DOHH2 (cell line): ENCODE measurements around the gene PRLH.

ENCODE experiments used
- H3F3A ChIP-seq: fragments of 200-600 bp; sonication (generic), shearing (Covaris generic); 2 replicates; pipeline ENCODE4 v1.6.0; 2016; ENCODE audit warnings: antibody characterized with exemption, mild to moderate bottlenecking; ENCODE audit not compliant: control insufficient read depth, insufficient read depth
- H3K27ac ChIP-seq: fragments of 200-600 bp; sonication (generic); 2 replicates; pipeline ENCODE4 v1.5.1; 2014; ENCODE audit warnings: low read depth, mild to moderate bottlenecking, low read length, moderate library complexity
- H3K27me3 ChIP-seq: fragments of 200-600 bp; sonication (generic); 2 replicates; pipeline ENCODE4 v1.6.1; 2014; ENCODE audit warnings: mild to moderate bottlenecking, low read length, mixed read lengths; ENCODE audit not compliant: control insufficient read depth
- H3K36me3 ChIP-seq: fragments of 200-600 bp; sonication (generic); 2 replicates; pipeline ENCODE4 v1.6.1; 2014; ENCODE audit warnings: mild to moderate bottlenecking, low read length, moderate library complexity, mixed read lengths; ENCODE audit not compliant: control insufficient read depth
- H3K4me1 ChIP-seq: fragments of 200-600 bp; sonication (generic); 2 replicates; pipeline ENCODE4 v1.6.1; 2014; ENCODE audit warnings: mild to moderate bottlenecking, low read length, mixed read lengths; ENCODE audit not compliant: control insufficient read depth
- H3K4me2 ChIP-seq: fragments of 200-600 bp; sonication (generic); 2 replicates; pipeline ENCODE4 v1.6.0; 2014; ENCODE audit warnings: mild to moderate bottlenecking, low read length, moderate library complexity
- H3K4me3 ChIP-seq: fragments of 200-600 bp; sonication (generic); 2 replicates; pipeline ENCODE4 v1.5.1; 2014; ENCODE audit warnings: mild to moderate bottlenecking, low read length, mixed read lengths
- H3K79me2 ChIP-seq: fragments of 200-600 bp; sonication (generic); 2 replicates; pipeline ENCODE4 v1.6.1; 2014; ENCODE audit warnings: mild to moderate bottlenecking, low read length, mixed read lengths; ENCODE audit not compliant: control insufficient read depth
- H3K9me2 ChIP-seq: fragments of 200-600 bp; sonication (generic); replicated peaks from 2 replicates; pipeline ENCODE4 v1.6.1; 2014; ENCODE audit warnings: mild to moderate bottlenecking, low read length, mixed read lengths; ENCODE audit not compliant: control insufficient read depth
- H3K9me3 ChIP-seq: fragments of 200-600 bp; sonication (generic); 2 replicates; pipeline ENCODE4 v1.6.1; 2014; ENCODE audit warnings: antibody characterized with exemption, low read length, mixed read lengths; ENCODE audit not compliant: control insufficient read depth, insufficient read depth
- H4K20me1 ChIP-seq: fragments of 200-600 bp; sonication (generic); 2 replicates; pipeline ENCODE4 v1.6.0; 2014; ENCODE audit warnings: low read depth, mild to moderate bottlenecking, antibody characterized with exemption, low read length, moderate library complexity; ENCODE audit not compliant: control insufficient read depth, insufficient read depth
- EZH2phosphoT487 ChIP-seq: fragments of 200-600 bp; sonication (generic); IDR thresholded peaks from 2 replicates; pipeline ENCODE4 v1.6.1; 2017; ENCODE audit warnings: borderline replicate concordance, mild to moderate bottlenecking, antibody characterized with exemption, low read length, moderate library complexity, mixed read lengths
- TF ChIP-seq, protein P1 (sequence below): fragments of 200-600 bp; sonication (generic); IDR thresholded peaks from one replicate; pipeline ENCODE4 v1.5.1; 2014; ENCODE audit warnings: antibody characterized with exemption, mild to moderate bottlenecking, low read depth, low read length; ENCODE audit not compliant: poor library complexity, severe bottlenecking

Gene PRLH

DNA sequence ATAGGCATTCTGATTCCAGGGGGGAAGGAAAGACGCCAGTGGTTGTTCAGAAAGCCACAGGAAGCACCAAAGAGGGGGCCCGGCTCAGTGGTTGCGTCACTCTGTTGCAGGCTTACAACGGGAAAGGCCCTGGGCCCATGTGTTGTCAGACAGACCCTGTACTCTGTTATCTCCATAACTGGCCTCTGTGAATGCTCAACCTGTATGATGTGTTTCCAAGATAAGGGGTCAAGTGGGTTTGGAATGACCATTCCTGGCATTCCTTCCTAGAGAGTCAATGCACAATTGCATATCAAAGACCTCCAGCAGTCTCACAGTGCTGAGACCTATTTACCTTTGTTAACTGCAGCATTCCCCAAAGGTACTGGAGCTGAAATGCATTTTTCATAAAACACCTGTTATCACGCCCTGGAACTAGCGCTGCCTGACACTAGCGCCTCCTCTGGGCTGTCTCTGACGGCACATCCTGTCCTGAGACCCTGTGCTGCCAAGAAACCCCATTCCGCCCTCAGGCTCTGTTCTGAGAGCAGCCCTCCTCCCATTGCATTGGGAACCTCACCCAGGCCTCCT lies 47.9 kb downstream of the PRLH start:
- Histone ChIP-seq H3K4me3 (no peak overlapping the region), H3K27ac (no peak overlapping the region), H3K4me1 (no peaks in the 10 kb centered on the region), H3K9me3 (no peaks in the 10 kb centered on the region), H3K27me3 (peaks cover 27% of the 10 kb centered on the region), H3F3A (no peaks in the 10 kb centered on the region), H3K4me2 (no peak overlapping the region), H4K20me1 (no peaks in the 10 kb centered on the region), H3K9me2 (no peaks in the 10 kb centered on the region), H3K79me2 (no peaks in the 10 kb centered on the region), H3K36me3 (no peaks in the 10 kb centered on the region)
- TF ChIP-seq EZH2phosphoT487: no peak
- TF ChIP-seq, protein P1, sequence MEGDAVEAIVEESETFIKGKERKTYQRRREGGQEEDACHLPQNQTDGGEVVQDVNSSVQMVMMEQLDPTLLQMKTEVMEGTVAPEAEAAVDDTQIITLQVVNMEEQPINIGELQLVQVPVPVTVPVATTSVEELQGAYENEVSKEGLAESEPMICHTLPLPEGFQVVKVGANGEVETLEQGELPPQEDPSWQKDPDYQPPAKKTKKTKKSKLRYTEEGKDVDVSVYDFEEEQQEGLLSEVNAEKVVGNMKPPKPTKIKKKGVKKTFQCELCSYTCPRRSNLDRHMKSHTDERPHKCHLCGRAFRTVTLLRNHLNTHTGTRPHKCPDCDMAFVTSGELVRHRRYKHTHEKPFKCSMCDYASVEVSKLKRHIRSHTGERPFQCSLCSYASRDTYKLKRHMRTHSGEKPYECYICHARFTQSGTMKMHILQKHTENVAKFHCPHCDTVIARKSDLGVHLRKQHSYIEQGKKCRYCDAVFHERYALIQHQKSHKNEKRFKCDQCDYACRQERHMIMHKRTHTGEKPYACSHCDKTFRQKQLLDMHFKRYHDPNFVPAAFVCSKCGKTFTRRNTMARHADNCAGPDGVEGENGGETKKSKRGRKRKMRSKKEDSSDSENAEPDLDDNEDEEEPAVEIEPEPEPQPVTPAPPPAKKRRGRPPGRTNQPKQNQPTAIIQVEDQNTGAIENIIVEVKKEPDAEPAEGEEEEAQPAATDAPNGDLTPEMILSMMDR: no peak

DNA sequence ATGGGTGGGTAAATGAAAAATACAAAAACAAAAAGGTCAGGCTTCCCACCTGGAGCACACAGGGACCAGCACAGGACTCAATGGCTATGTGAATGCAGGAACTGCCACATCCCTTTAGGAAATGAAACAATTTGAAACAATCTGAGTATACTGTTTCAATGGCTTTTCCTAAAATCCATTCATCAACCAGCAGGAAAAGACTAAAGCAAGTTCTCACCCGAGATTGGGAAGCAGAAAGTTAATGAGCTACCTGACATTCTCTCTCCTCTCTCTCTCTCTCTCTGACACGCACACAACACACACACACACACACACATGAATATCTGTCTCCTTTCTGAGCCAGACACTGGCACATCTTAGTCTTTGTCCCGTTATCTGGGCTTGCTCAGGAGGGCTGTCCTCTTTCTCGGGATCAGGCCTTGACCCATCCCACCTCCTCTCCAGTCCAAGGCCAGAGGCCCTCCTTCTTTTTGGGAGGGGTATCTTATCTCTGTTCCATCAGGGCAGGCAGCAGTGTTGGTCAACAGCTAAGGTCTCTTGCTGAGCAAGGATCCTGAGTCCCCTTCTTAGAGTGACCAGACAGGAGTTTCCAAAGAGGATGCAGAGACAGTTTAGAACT lies 49.4 kb downstream of the PRLH start:
- Histone ChIP-seq H3K4me2 (no peak overlapping the region), H4K20me1 (no peaks in the 10 kb centered on the region)

DNA sequence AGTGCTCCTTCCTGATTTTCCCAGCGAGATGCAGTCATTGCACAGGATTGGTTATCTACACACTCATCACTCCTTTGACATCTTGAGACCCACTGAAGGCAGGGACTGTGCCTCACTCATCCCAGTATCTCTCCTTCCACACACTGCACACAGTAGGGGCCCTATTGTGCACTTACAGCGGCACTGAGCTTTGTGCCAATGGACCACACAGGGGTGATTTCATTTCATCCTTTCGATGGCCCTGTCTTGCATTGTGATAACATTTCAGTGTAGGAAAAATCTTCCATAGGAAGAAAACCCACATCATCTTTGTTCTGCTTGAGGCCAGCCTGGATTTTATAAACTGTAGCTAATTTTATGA lies 50.0 kb downstream of the PRLH start:
- H3K9me3 ChIP-seq: no peaks in the 10 kb centered on the region
- H3K27me3 ChIP-seq: peaks cover 27% of the 10 kb centered on the region
- H3K9me2 ChIP-seq: no peaks in the 10 kb centered on the region
- no peak for TF ChIP-seq EZH2phosphoT487
- TF ChIP-seq, protein P1: no peak
- H3K79me2 ChIP-seq: no peaks in the 10 kb centered on the region
- no peaks in the 10 kb centered on the region for H3F3A ChIP-seq
- H4K20me1 ChIP-seq: no peaks in the 10 kb centered on the region
- H3K4me3 ChIP-seq: no peak overlapping the region
- H3K4me1 ChIP-seq: no peaks in the 10 kb centered on the region
- no peak overlapping the region for H3K27ac ChIP-seq
- no peak overlapping the region for H3K4me2 ChIP-seq
- H3K36me3 ChIP-seq: no peaks in the 10 kb centered on the region

More for the DNA sequence above, 49.4 kb downstream of the PRLH start:
- no peaks in the 10 kb centered on the region for H3K36me3 ChIP-seq
- H3K4me1 ChIP-seq: no peaks in the 10 kb centered on the region
- no peaks in the 10 kb centered on the region for H3K9me3 ChIP-seq
- TF ChIP-seq, protein P1: no peak
- no peak for TF ChIP-seq EZH2phosphoT487
- no peaks in the 10 kb centered on the region for H3K79me2 ChIP-seq
- H3F3A ChIP-seq: no peaks in the 10 kb centered on the region
- H3K27ac ChIP-seq: no peak overlapping the region
- peaks cover 27% of the 10 kb centered on the region for H3K27me3 ChIP-seq
- no peak overlapping the region for H3K4me3 ChIP-seq
- no peaks in the 10 kb centered on the region for H3K9me2 ChIP-seq
